GM19467 (cell line): Measurements from ENCODE around the gene KLHDC4.
A peak's percentile ranks its signal among the peaks of the same experiment; 100 is the strongest.
"Not testable (repeated sequence)": the region's sequence is repeated elsewhere in the genome, so short reads cannot be mapped to it uniquely, and the experiment has no call there.

ENCODE experiments used
- ATAC-seq: cut with Tn5 transposase; IDR thresholded peaks from one replicate; pipeline ENCODE4 v1.9.1; 2021; ENCODE audit warnings: mild to moderate bottlenecking, moderate library complexity; ENCODE audit not compliant: unreplicated experiment

Gene KLHDC4

GRCh38 chr16:87765776-87766484, at the start of gene KLHDC4:
TSS of gene KLHDC4 (minus strand) at chr16:87765986. CDS start at chr16:87765890, 96 bp downstream.
- peak; percentile 53 for ATAC-seq

- no peak for ATAC-seq
Observed at GRCh38 chr16:87815567-87815966, 49.8 kb upstream of the KLHDC4 start.

GRCh38 chr16:87812200-87812656, 46.4 kb upstream of the KLHDC4 start:
- ATAC-seq, result no peak

- ATAC-seq, result not testable (repeated sequence)
Observed at GRCh38 chr16:87811454-87811853, 45.7 kb upstream of the KLHDC4 start.

GRCh38 chr16:87809150-87809902, 43.5 kb upstream of the KLHDC4 start:
- ATAC-seq, result peak; percentile 38

- ATAC-seq, result no peak
Observed at GRCh38 chr16:87808108-87808507, 42.3 kb upstream of the KLHDC4 start.

- no peak for ATAC-seq
Observed at GRCh38 chr16:87806641-87807546, 41.1 kb upstream of the KLHDC4 start.

GRCh38 chr16:87806261-87806640, 40.5 kb upstream of the KLHDC4 start:
- ATAC-seq, result no peak

- no peak for ATAC-seq
Observed at GRCh38 chr16:87803385-87803784, 37.6 kb upstream of the KLHDC4 start.

GRCh38 chr16:87802670-87803069, 36.9 kb upstream of the KLHDC4 start:
- no peak for ATAC-seq

- ATAC-seq, result no peak
Observed at GRCh38 chr16:87801679-87802259, 36.0 kb upstream of the KLHDC4 start.

GRCh38 chr16:87800497-87800896, 34.7 kb upstream of the KLHDC4 start:
- ATAC-seq, result no peak

- no peak for ATAC-seq
Observed at GRCh38 chr16:87795336-87795735, 29.6 kb upstream of the KLHDC4 start.

- ATAC-seq, result no peak
Observed at GRCh38 chr16:87794485-87795078, 28.8 kb upstream of the KLHDC4 start.

GRCh38 chr16:87792205-87792565, 26.4 kb upstream of the KLHDC4 start:
- no peak for ATAC-seq

GRCh38 chr16:87791295-87792204, 25.8 kb upstream of the KLHDC4 start:
- ATAC-seq, result no peak

GRCh38 chr16:87790292-87791100, 24.7 kb upstream of the KLHDC4 start:
- ATAC-seq, result no peak

- no peak for ATAC-seq
Observed at GRCh38 chr16:87789437-87790291, 23.9 kb upstream of the KLHDC4 start.
